B cell (primary cell): ENCODE measurements around the gene PDZD2. TPM values are rescaled to one million over a fixed set of nuclear protein-coding genes. Genes with fewer than 3 reads are reported as not detected.

Experiments used
- ATAC-seq: fragments of 200-7000 bp; cut with Tn5 transposase; one replicate; pipeline ENCODE4 v1.10.0; 2021; ENCODE audit warnings: low read depth, mild to moderate bottlenecking, moderate number of reproducible peaks, moderate library complexity
- CTCF ChIA-PET: fragments of 350-600 bp; sonication (Branson Sonifier 250); formaldehyde crosslinking; loops from one replicate; lab custom pipeline; 2021; ENCODE audit warnings: antibody characterized with exemption, inconsistent platforms; lab: Charles Lee
- POLR2A ChIA-PET: fragments of 350-600 bp; sonication (Branson Sonifier 250); formaldehyde crosslinking; loops from one replicate; lab custom pipeline; 2021; ENCODE audit warnings: antibody characterized with exemption; lab: Charles Lee
- DNase-seq: peaks from one replicate; pipeline ENCODE4 v3.0.0; 2013
- H2AFZ ChIP-seq: 2 replicates; pipeline ENCODE4 v1.6.1; 2012; ENCODE audit warnings: mild to moderate bottlenecking, low read depth, low read length; ENCODE audit not compliant: insufficient read depth, poor library complexity, severe bottlenecking
- H3K27ac ChIP-seq, 2 donors: 1 replicate in 1 of 2; 2 replicates in 1 of 2; pipeline ENCODE4 v1.5.1; 2012 to 2013; ENCODE audit warnings: low read length in 2 of 2, mild to moderate bottlenecking in 2 of 2, moderate library complexity in 1 of 2
- H3K27me3 ChIP-seq, 4 experiments: fragments of 200-600 bp in 1 of 4; sonication (generic) in 1 of 4; replicated peaks in 1 of 4; 1 replicate in 2 of 4; 2 replicates in 2 of 4; pipeline versions ENCODE4 v1.6.1 to v1.7.0; 2013 to 2016; ENCODE audit warnings: low read length in 3 of 4, mild to moderate bottlenecking in 2 of 4, mixed read lengths in 1 of 4, moderate library complexity in 1 of 4; ENCODE audit not compliant: insufficient read depth in 4 of 4, control insufficient read depth in 3 of 4; ENCODE audit errors: control extremely low read depth in 1 of 4
- H3K36me3 ChIP-seq, 2 experiments: replicated peaks in 1 of 2; 1 replicate in 1 of 2; 2 replicates in 1 of 2; pipeline versions ENCODE4 v1.6.1 to v1.7.1; 2013; ENCODE audit warnings: low read length in 1 of 2; ENCODE audit not compliant: insufficient read depth in 2 of 2, control insufficient read depth in 1 of 2; ENCODE audit errors: control extremely low read depth in 1 of 2, extremely low read depth in 1 of 2
- H3K4me1 ChIP-seq, 2 donors: fragments of 200-600 bp in 1 of 2; sonication (generic) in 1 of 2; 1 replicate in 1 of 2; 2 replicates in 1 of 2; pipeline versions ENCODE4 v1.5.1 to v1.6.1; 2013 to 2017; ENCODE audit warnings: low read length in 2 of 2; ENCODE audit not compliant: control insufficient read depth in 2 of 2, insufficient read depth in 2 of 2
- H3K4me2 ChIP-seq: replicated peaks from 2 replicates; pipeline ENCODE3; 2012; ENCODE audit warnings: mild to moderate bottlenecking, low read depth, low read length; ENCODE audit not compliant: poor library complexity, severe bottlenecking
- H3K4me3 ChIP-seq, 5 experiments: fragments of 200-600 bp in 1 of 5; sonication (generic) in 1 of 5; 1 replicate in 3 of 5; 2 replicates in 2 of 5; pipeline versions ENCODE4 v1.5.1 to v1.7.0; 2011 to 2016; ENCODE audit warnings: low read length in 4 of 5, mild to moderate bottlenecking in 4 of 5, low read depth in 2 of 5, control low read depth in 1 of 5, moderate library complexity in 1 of 5; ENCODE audit not compliant: insufficient read depth in 1 of 5; ENCODE audit errors: control extremely low read depth in 1 of 5, extremely low read depth in 1 of 5
- H3K79me2 ChIP-seq: fragments of 200-600 bp; sonication (generic); one replicate; pipeline ENCODE4 v1.6.0; 2016; ENCODE audit warnings: low read length; ENCODE audit not compliant: control insufficient read depth, insufficient read depth
- H3K9ac ChIP-seq: fragments of 200-600 bp; sonication (generic); 2 replicates; pipeline ENCODE4 v1.6.1; 2017; ENCODE audit warnings: mild to moderate bottlenecking, low read length, moderate library complexity
- H3K9me3 ChIP-seq, 3 donors: one replicate each; pipeline versions ENCODE4 v1.6.1 to v1.7.1; 2013; ENCODE audit warnings: low read length in 2 of 3; ENCODE audit not compliant: control insufficient read depth in 2 of 3, insufficient read depth in 1 of 3; ENCODE audit errors: control extremely low read depth in 1 of 3
- H4K20me1 ChIP-seq: 2 replicates; pipeline ENCODE4 v1.6.0; 2012; ENCODE audit warnings: mild to moderate bottlenecking, low read length; ENCODE audit not compliant: insufficient read depth, control insufficient read depth, poor library complexity, severe bottlenecking
- H3K27ac Mint-ChIP-seq: one replicate; pipeline ENCODE4 v1.8.0; 2021; ENCODE audit warnings: mixed read lengths
- H3K27me3 Mint-ChIP-seq: one replicate; pipeline ENCODE4 v1.8.0; 2021; ENCODE audit warnings: mixed read lengths
- H3K4me1 Mint-ChIP-seq: one replicate; pipeline ENCODE4 v1.8.0; 2021; ENCODE audit warnings: mixed read lengths
- H3K4me3 Mint-ChIP-seq: one replicate; pipeline ENCODE4 v1.8.0; 2021; ENCODE audit warnings: mixed read lengths
- H3K9me3 Mint-ChIP-seq: one replicate; pipeline ENCODE4 v1.8.0; 2022; ENCODE audit warnings: mixed read lengths; ENCODE audit not compliant: insufficient read depth
- CTCF ChIP-seq: fragments of 200-600 bp; IDR thresholded peaks from one replicate; pipeline ENCODE4 v1.8.0; 2022; ENCODE audit warnings: antibody characterized with exemption, mild to moderate bottlenecking
- WGBS: methylation state at CpG from one replicate; pipeline ENCODE4 v1.1.5; 2013; ENCODE audit warnings: missing lambda C conversion rate; ENCODE audit not compliant: insufficient coverage; 5-methylcytosine and 5-hydroxymethylcytosine counted together
- intact Hi-C: fragments of 100-400 bp; cut with micrococcal nuclease; formaldehyde crosslinking; loops from one replicate; pipeline ENCODE4 v1.10.0; 2022
- polyA plus RNA-seq: library from polyadenylated mRNA; depleted of rRNA; stranded (reverse); fragments of >200 nt; gene quantifications from 2 replicates; pipeline ENCODE4 v1.2.3, GENCODE V29; 2012
- total RNA-seq, 2 donors: library from RNA; stranded (reverse); fragments of 120-200 nt in 1 of 2; gene quantifications; 1 replicate in 1 of 2; 2 replicates in 1 of 2; pipeline versions ENCODE4 v1.2.3 to v1.2.4, GENCODE V29; 2013 to 2022

The PDZD2 gene
- total and polyA plus RNA-seq, 2 donors (not counting 1 experiment from before 2014, with no cell fraction given) = not detected

- no peak for ATAC-seq
Observed at GRCh38 chr5:32138839-32139493, 500.0 kb downstream of the PDZD2 start.

More at GRCh38 chr5:32138839-32139493, 500.0 kb downstream of the PDZD2 start:
- CTCF ChIA-PET = no interaction called here
- H3K4me1 ChIP-seq = no peaks in the 10 kb centered on the region
- H3K4me1 Mint-ChIP-seq = no peaks in the 10 kb centered on the region
- H3K4me3 ChIP-seq = no peak overlapping the region
- WGBS = 100% methylated on average over 2 of the region's 7 CpGs
- no peak overlapping the region for H3K4me3 Mint-ChIP-seq
- no peaks in the 10 kb centered on the region for H3K9me3 ChIP-seq
- H3K36me3 ChIP-seq = peaks cover 4 to 25% of the 10 kb centered on the region in 2 experiments
- no peak overlapping the region for H2AFZ ChIP-seq
- H3K79me2 ChIP-seq = peaks cover 36% of the 10 kb centered on the region
- H3K27ac Mint-ChIP-seq = no peak overlapping the region
- no peak overlapping the region for H3K4me2 ChIP-seq
- no peaks in the 10 kb centered on the region for H3K27me3 Mint-ChIP-seq
- no peaks in the 10 kb centered on the region for H3K27me3 ChIP-seq
- TF ChIP-seq CTCF = no peak
- no peak overlapping the region for H3K9ac ChIP-seq
- no peaks in the 10 kb centered on the region for H3K9me3 Mint-ChIP-seq
- POLR2A ChIA-PET = no interaction called here
- no peak overlapping the region for H3K27ac ChIP-seq
- H4K20me1 ChIP-seq = peaks cover 21% of the 10 kb centered on the region
- no peak for DNase-seq
- intact Hi-C loops = no loop called here
